Measurements from ENCODE around the gene GRAMD1B.
"Not testable (repeated sequence)": the region's sequence is repeated elsewhere in the genome, so short reads cannot be mapped to it uniquely, and the experiment has no call there.

Gene GRAMD1B

GRCh38 chr11:123509737-123510578 lies 79.9 kb downstream of the GRAMD1B start:
- DNase-seq (ENCODE audit: low spot score): no peak

- no peak for DNase-seq (ENCODE audit: low spot score)
Observed at GRCh38 chr11:123510579-123510905, 80.5 kb downstream of the GRAMD1B start.

DNA sequence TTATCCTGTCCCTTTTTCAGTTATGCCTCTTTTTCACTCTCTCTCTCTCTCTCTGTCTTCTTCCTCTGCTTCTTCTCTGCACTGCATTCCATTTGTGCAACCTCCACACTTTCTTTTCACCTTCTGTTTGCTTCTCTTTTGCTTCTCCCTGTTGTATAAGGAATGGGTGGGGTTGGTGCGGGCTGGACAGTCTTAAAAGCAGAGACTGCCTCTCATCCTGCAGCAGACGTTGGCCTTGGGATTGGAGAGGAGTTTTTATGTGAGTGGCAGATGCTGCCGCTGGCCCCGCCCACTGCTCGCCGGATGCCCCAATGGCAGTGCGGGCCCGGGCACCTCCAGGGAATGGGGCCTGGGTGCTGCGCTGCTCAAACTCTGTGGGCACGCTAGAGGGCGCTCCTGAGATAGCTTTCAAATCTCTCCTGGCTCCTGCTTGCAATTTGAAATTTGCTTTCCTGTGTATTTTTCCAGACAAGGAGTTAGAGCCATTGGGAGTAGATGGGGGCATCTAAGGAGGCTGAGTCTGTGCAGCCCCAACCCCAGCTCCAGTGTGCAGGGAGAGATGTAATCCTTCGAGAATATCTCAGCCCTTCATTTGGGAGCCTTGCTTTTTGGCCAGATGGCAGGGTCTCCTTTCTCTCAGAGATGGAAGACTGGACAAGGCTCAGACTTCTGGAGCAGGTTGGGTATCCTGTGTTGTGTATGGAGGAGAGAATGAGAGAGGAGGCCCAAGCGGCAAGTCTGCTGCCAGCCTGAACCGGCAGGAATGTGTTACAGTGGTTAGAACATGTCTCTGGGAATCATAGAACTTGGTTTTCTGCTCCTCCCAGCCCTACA lies 81.2 kb downstream of the GRAMD1B start:
- DNase-seq (ENCODE audit: low spot score): peak; percentile 25

DNA sequence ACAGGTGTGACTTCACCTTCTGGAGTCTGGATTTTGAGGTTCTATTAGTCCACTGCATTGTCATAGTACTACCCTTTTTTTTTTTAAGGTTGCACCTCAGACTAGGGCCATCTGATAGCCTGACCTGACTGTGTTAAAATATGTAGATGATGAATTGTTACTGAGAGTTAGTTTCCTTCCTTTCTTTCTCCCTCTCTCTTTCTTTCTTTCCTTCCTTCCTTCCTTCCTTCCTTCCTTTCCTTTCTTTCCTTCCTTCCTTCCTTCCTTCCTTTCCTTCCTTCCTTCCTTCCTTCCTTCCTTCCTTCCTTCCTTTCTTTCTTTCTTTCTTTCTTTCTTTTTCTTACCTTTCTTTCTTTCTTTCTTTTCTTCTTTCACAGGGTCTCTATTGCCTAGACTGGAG lies 83.2 kb downstream of the GRAMD1B start:
- not testable (repeated sequence) for DNase-seq (ENCODE audit: low spot score)

DNA sequence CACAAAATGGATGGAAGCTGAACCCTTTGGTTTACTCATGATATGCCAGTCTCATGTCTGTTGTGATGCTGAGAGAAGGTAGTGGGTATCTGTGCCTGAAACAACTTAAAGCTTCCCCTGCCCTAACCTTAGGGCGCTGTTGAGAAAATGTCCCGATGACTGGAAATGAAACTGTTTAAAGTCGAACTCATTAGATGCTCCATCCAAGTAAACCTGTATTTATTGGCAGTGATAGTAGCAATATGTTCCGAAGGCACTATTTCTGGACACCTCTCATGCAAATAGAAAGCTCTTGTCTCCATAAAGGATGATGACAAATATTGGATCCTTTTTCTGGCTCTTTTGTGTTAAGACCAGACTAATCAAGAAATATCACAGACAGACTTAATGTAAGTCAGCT lies 86.2 kb downstream of the GRAMD1B start:
- no peak for DNase-seq (ENCODE audit: low spot score)

- DNase-seq (ENCODE audit: low spot score): no peak
Observed at GRCh38 chr11:123517559-123518364, 87.7 kb downstream of the GRAMD1B start.

- no peak for DNase-seq (ENCODE audit: low spot score)
Observed at GRCh38 chr11:123518496-123519054, 88.5 kb downstream of the GRAMD1B start.

DNA sequence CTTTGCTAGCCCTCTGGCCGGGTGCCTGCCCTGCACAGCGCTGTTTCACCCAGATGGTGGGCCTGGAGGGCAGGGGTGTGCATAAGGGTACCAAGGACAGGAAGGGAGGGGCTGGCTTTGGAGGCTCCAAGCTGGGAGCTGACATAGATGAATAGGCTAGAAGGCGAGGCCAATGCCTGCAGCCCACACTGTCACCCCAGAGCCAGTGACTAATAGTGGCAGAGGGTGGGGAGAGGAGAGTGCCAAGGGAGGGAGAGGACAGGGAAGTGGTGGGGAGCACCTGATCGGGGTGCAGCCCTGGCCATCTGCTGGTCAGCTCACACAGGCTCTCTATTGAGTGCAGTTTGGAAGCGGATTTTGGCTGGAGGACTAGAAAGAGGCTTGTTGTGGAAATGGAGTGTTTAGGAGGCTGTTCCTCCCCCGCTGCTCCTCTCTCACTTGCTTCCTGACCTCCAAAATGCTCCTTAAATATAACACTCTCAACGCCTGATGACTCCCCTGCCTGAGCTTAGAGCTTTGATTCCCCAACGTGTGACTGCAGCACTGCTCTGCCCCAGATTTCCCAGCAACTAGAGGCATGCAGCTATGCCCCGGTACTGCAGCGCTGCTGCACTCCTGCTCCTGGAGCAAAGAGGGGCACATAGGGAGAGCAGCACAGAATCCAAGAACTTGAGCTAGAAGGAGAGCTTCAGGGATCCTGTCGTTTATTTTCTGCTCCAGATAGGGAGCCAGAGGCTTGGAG lies 89.2 kb downstream of the GRAMD1B start:
- no peak for DNase-seq (ENCODE audit: low spot score)

- DNase-seq (ENCODE audit: low spot score): no peak
Observed at GRCh38 chr11:123519797-123520193, 89.7 kb downstream of the GRAMD1B start.

DNA sequence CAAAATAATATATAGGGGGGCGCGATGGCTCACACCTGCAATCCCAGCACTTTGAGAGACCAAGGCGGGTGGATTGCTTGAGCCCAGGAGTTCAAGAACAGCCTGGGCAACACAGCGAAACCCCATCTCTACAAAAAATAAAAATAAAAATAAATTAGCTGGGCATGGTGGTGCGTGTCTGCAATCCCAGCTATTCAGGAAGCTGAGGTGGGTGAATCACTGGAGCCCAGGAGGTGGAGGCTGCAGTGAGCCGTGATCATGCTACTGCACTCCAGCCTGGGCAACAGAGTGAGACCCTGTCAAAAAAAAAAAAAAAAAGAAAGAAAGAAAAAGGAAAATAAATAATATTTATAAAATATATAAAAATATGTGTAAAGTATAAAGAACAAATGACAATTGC lies 90.4 kb downstream of the GRAMD1B start:
- not testable (repeated sequence) for DNase-seq (ENCODE audit: low spot score)

DNA sequence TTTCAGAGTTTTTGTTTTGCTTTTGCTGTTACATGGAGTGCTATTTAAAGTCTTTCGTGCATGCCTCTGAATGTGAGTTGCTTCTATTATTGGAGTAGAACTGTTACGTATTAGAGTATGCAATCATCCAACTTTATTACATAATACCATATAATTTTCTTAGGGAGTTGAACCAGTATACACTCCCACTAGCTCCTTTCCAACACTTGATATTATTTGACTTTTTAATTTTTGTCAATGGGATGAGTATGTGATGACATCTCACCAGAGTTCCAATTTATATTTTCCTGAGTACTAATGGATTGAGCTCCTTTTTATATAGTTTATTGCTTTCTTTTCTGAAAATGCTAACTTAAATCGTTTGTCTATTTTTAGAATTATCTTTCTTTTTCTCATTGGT lies 90.9 kb downstream of the GRAMD1B start:
- no peak for DNase-seq (ENCODE audit: low spot score)

DNA sequence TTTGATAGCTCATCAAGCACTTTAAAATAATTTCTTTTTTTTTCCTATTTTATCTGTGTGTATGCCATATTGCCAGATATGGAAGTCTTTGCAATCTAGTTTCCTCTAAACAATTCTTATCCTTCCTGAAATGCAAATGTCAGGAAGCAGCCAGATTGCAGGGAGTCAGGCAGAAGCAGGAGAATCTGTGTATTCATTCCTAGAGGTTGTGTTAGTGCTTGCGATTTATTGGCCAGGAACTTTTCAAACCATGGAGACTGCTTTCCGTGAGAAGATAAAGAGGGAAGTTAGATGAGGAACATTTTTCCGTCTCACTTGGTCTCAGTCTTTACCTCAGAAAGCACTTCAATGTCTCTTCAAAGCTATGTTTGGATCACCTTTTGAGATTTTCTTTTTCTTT lies 91.9 kb downstream of the GRAMD1B start:
- no peak for DNase-seq (ENCODE audit: low spot score)

GRCh38 chr11:123523539-123523938 lies 93.5 kb downstream of the GRAMD1B start:
- DNase-seq (ENCODE audit: low spot score): no peak

GRCh38 chr11:123525097-123525496 lies 95.0 kb downstream of the GRAMD1B start:
- DNase-seq (ENCODE audit: low spot score): no peak

DNA sequence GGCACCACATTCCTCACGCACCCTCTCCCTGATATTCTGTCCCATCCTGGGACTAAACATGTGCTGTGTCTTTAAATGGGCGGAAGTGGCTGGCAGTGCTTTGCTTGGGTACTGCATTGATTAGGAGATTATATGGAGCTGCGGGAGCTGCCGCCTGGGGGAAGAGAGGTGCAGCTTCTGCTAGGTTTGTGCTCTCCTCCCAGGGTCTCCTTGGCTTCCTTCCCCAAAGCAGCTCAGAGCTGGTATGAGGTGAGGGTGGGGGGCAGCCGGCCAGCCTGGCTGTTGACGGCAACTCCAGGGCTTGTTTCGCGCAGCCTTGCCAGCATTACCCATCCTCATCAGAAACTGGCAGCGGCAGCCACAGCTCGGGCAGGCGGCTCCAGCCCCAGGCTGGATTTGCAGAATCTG lies 95.4 kb downstream of the GRAMD1B start:
- DNase-seq (ENCODE audit: low spot score): no peak

DNA sequence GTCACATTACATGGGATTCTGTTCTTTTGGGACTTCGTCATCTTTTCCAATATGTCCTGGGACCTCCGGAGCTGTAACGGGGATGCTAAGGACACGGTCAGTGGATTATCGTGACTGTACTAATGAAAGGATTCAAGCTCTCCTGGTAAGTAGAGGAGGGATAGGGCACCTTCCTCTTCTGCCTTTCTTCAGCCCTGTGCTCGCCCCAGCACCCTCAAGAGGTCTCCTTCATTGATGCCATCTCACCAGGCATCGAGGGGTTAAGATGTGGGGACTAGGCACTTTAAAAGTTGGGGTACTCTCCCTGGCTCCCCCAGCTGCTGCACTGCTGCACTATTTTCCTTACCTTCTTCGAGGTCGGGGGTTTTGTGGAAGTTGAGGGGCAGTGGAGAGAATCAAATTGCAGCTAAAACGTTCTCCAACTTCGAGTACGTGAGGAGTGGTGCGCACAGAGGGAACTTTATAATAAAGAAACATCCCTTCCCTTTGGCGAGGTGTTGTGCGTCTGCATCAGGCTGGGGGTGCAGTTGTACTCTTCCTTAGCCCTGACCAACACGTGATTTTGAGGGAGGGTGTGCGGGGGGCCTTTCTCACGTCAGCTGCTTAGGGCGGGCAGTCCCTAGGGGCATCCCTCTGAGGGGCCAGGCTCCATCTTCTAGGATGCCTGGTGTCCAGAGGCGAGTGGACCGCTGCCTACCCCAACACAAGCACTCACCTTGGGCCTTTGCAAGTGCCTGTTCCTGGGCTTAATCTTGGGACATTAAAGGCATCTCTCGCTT lies 96.1 kb downstream of the GRAMD1B start:
- no peak for DNase-seq (ENCODE audit: low spot score)

DNA sequence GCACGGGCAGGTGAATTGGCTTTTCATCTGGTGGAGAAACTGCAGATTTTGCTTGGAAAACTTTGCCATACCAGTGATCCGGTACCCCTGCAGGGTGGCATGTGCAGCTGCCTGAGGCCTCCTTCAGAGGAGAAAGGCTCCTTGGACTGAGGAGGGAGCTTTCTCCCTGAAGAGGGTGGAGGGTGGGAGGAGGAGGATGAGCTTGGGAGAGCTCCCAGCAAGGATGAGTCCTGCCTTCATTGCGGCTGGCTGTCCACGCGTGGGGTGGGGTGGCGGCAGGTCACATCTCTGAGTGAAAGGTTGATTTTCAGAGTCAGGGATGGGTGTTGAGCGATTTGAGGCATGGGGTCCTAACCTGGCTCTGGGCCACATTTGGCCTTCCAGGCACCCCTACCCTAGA lies 96.8 kb downstream of the GRAMD1B start:
- no peak for DNase-seq (ENCODE audit: low spot score)

DNA sequence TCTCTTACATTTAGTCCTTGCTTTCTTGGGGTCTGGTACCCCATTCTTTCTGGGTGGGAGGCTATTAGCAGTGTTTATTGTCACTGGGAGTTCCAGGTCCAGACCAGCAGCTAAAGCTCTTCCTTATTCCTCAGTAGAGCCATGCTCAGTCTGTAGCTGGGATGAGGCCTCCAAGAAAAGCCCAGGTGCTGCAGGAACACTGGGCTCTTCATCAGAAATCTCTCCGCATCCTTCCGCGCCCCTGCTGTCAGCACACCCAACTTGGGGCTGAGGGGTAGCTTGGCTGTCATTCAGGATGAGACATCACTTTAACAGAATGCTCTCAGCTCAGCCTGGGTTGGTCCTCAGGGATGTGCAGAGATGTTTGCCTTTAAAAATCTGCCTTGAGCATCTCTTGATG lies 97.5 kb downstream of the GRAMD1B start:
- no peak for DNase-seq (ENCODE audit: low spot score)

DNA sequence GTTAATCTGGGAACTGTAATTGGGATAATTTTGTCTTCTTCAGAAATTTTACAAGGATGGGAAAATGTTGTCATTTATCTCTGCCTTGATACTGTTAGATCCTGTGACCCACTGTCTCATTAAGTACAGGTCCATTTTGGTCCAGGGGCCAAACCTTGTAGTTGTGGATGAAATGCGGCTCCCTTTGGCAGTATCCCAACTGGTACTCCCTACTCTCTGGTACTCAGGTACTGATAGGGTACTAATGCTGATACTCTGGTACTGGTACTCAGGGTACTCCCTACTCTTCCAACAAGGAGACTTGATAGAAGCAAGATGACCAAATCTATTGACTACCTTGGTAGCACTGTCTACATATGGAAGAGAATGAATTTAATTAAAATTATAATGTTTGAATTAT lies 97.9 kb downstream of the GRAMD1B start:
- DNase-seq (ENCODE audit: low spot score): no peak

- no peak for DNase-seq (ENCODE audit: low spot score)
Observed at GRCh38 chr11:123531325-123531724, 101.3 kb downstream of the GRAMD1B start.

GRCh38 chr11:123532131-123532530 lies 102.1 kb downstream of the GRAMD1B start:
- DNase-seq (ENCODE audit: low spot score): no peak

Data from hematopoietic multipotent progenitor cell treated with erythropoietin and hydrocortisone succinate and interleukin-3 and kit ligand, for 17 days (in vitro differentiated cells).